H9 (cell line): ENCODE measurements around the gene PPTC7. TPM values are rescaled to one million over a fixed set of nuclear protein-coding genes. Genes with fewer than 3 reads are reported as not detected.
"Not testable (repeated sequence)": the region's sequence is repeated elsewhere in the genome, so short reads cannot be mapped to it uniquely, and the experiment has no call there.

Experiments
- DNase-seq: peaks from one replicate; pipeline ENCODE4 v3.0.0-alpha.2; 2017
- H2AFZ ChIP-seq: one replicate; pipeline ENCODE4 v1.6.1; 2013; ENCODE audit warnings: mild to moderate bottlenecking, low read length, control low read depth, moderate library complexity
- H2AK5ac ChIP-seq: 2 replicates; pipeline ENCODE4 v1.6.1; 2013; ENCODE audit warnings: low read length, control low read depth, mixed read lengths; ENCODE audit not compliant: insufficient read length
- H2BK120ac ChIP-seq: one replicate; pipeline ENCODE4 v1.6.1; 2013; ENCODE audit warnings: low read depth, mild to moderate bottlenecking, low read length, control low read depth, inconsistent platforms; ENCODE audit not compliant: poor library complexity, severe bottlenecking
- H2BK12ac ChIP-seq: 2 replicates; pipeline ENCODE4 v1.6.1; 2013; ENCODE audit warnings: low read length, control low read depth, mixed read lengths, low read depth; ENCODE audit not compliant: insufficient read length
- H2BK15ac ChIP-seq: 2 replicates; pipeline ENCODE4 v1.6.1; 2013; ENCODE audit warnings: low read depth, low read length, control low read depth
- H2BK20ac ChIP-seq: one replicate; pipeline ENCODE4 v1.6.1; 2013; ENCODE audit warnings: low read depth, mild to moderate bottlenecking, low read length, control low read depth, inconsistent platforms; ENCODE audit not compliant: poor library complexity, severe bottlenecking
- H2BK5ac ChIP-seq: 2 replicates; pipeline ENCODE4 v1.6.1; 2013; ENCODE audit warnings: low read length, control low read depth, mixed read lengths; ENCODE audit not compliant: insufficient read length
- H3K14ac ChIP-seq: 2 replicates; pipeline ENCODE4 v1.6.1; 2013; ENCODE audit warnings: low read length, control low read depth; ENCODE audit not compliant: insufficient read depth
- H3K18ac ChIP-seq: 2 replicates; pipeline ENCODE4 v1.6.1; 2013; ENCODE audit warnings: low read depth, mild to moderate bottlenecking, mixed read lengths, low read length, control low read depth; ENCODE audit not compliant: insufficient read length
- H3K23ac ChIP-seq: 2 replicates; pipeline ENCODE4 v1.6.1; 2013; ENCODE audit warnings: low read length, control low read depth, mixed read lengths, low read depth; ENCODE audit not compliant: insufficient read length
- H3K23me2 ChIP-seq: 2 replicates; pipeline ENCODE4 v1.6.1; 2013; ENCODE audit warnings: low read depth, mild to moderate bottlenecking, mixed read lengths, low read length, control low read depth; ENCODE audit not compliant: insufficient read length, poor library complexity, severe bottlenecking
- H3K27ac ChIP-seq: 2 replicates; pipeline ENCODE4 v1.5.1; 2013; ENCODE audit warnings: low read length, control low read depth, mixed read lengths, low read depth; ENCODE audit not compliant: insufficient read length
- H3K27me3 ChIP-seq: 2 replicates; pipeline ENCODE4 v1.6.1; 2013; ENCODE audit warnings: low read length, control low read depth, inconsistent platforms; ENCODE audit not compliant: insufficient read depth
- H3K4ac ChIP-seq: 2 replicates; pipeline ENCODE4 v1.6.1; 2013; ENCODE audit warnings: low read depth, mild to moderate bottlenecking, control low read depth, inconsistent platforms, low read length, moderate library complexity
- H3K4me1 ChIP-seq: 2 replicates; pipeline ENCODE4 v1.6.1; 2013; ENCODE audit warnings: low read length, control low read depth, inconsistent platforms; ENCODE audit not compliant: insufficient read depth
- H3K4me2 ChIP-seq: 2 replicates; pipeline ENCODE4 v1.6.1; 2013; ENCODE audit warnings: low read length, control low read depth, mixed read lengths; ENCODE audit not compliant: insufficient read length, insufficient read depth
- H3K56ac ChIP-seq: 2 replicates; pipeline ENCODE4 v1.6.1; 2013; ENCODE audit warnings: low read depth, mild to moderate bottlenecking, mixed read lengths, low read length, control low read depth; ENCODE audit not compliant: insufficient read length
- H3K79me1 ChIP-seq: 2 replicates; pipeline ENCODE4 v1.6.1; 2013; ENCODE audit warnings: low read depth, mild to moderate bottlenecking, moderate library complexity, low read length, control low read depth, inconsistent platforms; ENCODE audit not compliant: insufficient read depth, poor library complexity, severe bottlenecking
- H3K79me2 ChIP-seq: 2 replicates; pipeline ENCODE4 v1.6.1; 2013; ENCODE audit warnings: low read length, control low read depth, inconsistent platforms; ENCODE audit not compliant: insufficient read depth
- H3K9ac ChIP-seq: 2 replicates; pipeline ENCODE4 v1.6.1; 2013; ENCODE audit warnings: low read length, control low read depth, mixed read lengths; ENCODE audit not compliant: insufficient read length; ENCODE audit errors: extremely low read depth
- H3K9me3 ChIP-seq: one replicate; pipeline ENCODE4 v1.6.1; 2013; ENCODE audit warnings: low read depth, low read length, inconsistent platforms; ENCODE audit not compliant: control insufficient read depth
- H3T11ph ChIP-seq: one replicate; pipeline ENCODE4 v1.6.1; 2013; ENCODE audit warnings: mild to moderate bottlenecking, low read length, control low read depth, inconsistent platforms
- H4K20me1 ChIP-seq: one replicate; pipeline ENCODE4 v1.6.1; 2013; ENCODE audit not compliant: control insufficient read depth, insufficient read length, insufficient read depth
- H4K5ac ChIP-seq: 2 replicates; pipeline ENCODE4 v1.6.1; 2013; ENCODE audit warnings: low read depth, mild to moderate bottlenecking, mixed read lengths, low read length, control low read depth; ENCODE audit not compliant: insufficient read length
- H4K8ac ChIP-seq: replicated peaks from 2 replicates; pipeline ENCODE4 v1.6.1; 2013; ENCODE audit warnings: low read length, control low read depth, mixed read lengths, low read depth; ENCODE audit not compliant: insufficient read length
- H4K91ac ChIP-seq: 2 replicates; pipeline ENCODE4 v1.6.1; 2013; ENCODE audit warnings: low read depth, mild to moderate bottlenecking, moderate library complexity, mixed read lengths, low read length, control low read depth; ENCODE audit not compliant: insufficient read length
- H3K27ac Mint-ChIP-seq, 3 experiments: 2 replicates in 2 of 3; 3 replicates in 1 of 3; pipeline ENCODE4 v1.8.0; 2020 to 2021; ENCODE audit warnings: mixed read lengths in 3 of 3, mild to moderate bottlenecking in 1 of 3, moderate library complexity in 1 of 3
- H3K27me3 Mint-ChIP-seq: 2 replicates; pipeline ENCODE4 v1.8.0; 2021; ENCODE audit warnings: low read depth, mild to moderate bottlenecking, moderate library complexity, mixed read lengths
- H3K36me3 Mint-ChIP-seq, 3 experiments: 2 replicates in 2 of 3; 3 replicates in 1 of 3; pipeline ENCODE4 v1.8.0; 2020 to 2021; ENCODE audit warnings: low read depth in 3 of 3, mixed read lengths in 3 of 3; ENCODE audit not compliant: insufficient read depth in 1 of 3
- H3K4me1 Mint-ChIP-seq, 2 experiments: 2 replicates each; pipeline ENCODE4 v1.8.0; 2020; ENCODE audit warnings: mixed read lengths in 2 of 2
- H3K4me3 Mint-ChIP-seq, 2 experiments: 2 replicates in 1 of 2; 3 replicates in 1 of 2; pipeline ENCODE4 v1.8.0; 2020 to 2021; ENCODE audit warnings: mild to moderate bottlenecking in 2 of 2, mixed read lengths in 2 of 2, moderate library complexity in 1 of 2
- H3K9me3 Mint-ChIP-seq, 2 experiments: 2 replicates in 1 of 2; 3 replicates in 1 of 2; pipeline ENCODE4 v1.8.0; 2020; ENCODE audit warnings: mild to moderate bottlenecking in 2 of 2, mixed read lengths in 2 of 2, moderate library complexity in 1 of 2
- CTCF ChIP-seq: fragments of 200-600 bp; sonication (generic); conservative IDR thresholded peaks from 3 replicates; pipeline ENCODE4 v1.8.0; 2021; ENCODE audit warnings: antibody characterized with exemption, mild to moderate bottlenecking
- WGBS: extraction: QIAGEN DNeasy Blood & Tissue Kit; methylation state at CpG from one replicate; pipeline ENCODE4 v1.1.7; 2013; ENCODE audit warnings: missing lambda C conversion rate, low lambda C conversion rate, mixed read lengths; ENCODE audit not compliant: insufficient read length; ENCODE audit errors: extremely low coverage; 5-methylcytosine and 5-hydroxymethylcytosine counted together
- total RNA-seq: library from RNA; stranded (reverse); gene quantifications from 2 replicates; pipeline ENCODE4 v1.2.1, GENCODE V29; 2021

PPTC7 gene
- total RNA-seq, 1 experiment from 2014 or later: 15.8 TPM

- no CpG with 5 or more reads among the region's 1 CpG for WGBS
- no peaks in the 10 kb centered on the region for H3K36me3 Mint-ChIP-seq
Measured at GRCh38 chr12:110597885-110598284, 14.8 kb upstream of the PPTC7 start.

GRCh38 chr12:110592919-110593318 lies 9.8 kb upstream of the PPTC7 start:
- not testable (repeated sequence) for H3K18ac ChIP-seq, H3K79me2 ChIP-seq, H3K27me3 ChIP-seq, H3K56ac ChIP-seq, H3K79me1 ChIP-seq, H2BK20ac ChIP-seq, H3K27ac ChIP-seq, H3K4me1 ChIP-seq, H2BK12ac ChIP-seq, H3K36me3 Mint-ChIP-seq, DNase-seq, H2BK5ac ChIP-seq, H3K27me3 Mint-ChIP-seq, H3K9me3 Mint-ChIP-seq, H2AK5ac ChIP-seq, H4K91ac ChIP-seq, H3K9ac ChIP-seq, H3K4me2 ChIP-seq, H3K4me3 Mint-ChIP-seq, H4K5ac ChIP-seq, H2AFZ ChIP-seq, H3K23ac ChIP-seq, H3T11ph ChIP-seq, H3K14ac ChIP-seq, H2BK120ac ChIP-seq, H3K23me2 ChIP-seq, H4K8ac ChIP-seq, H3K4ac ChIP-seq, H2BK15ac ChIP-seq, H4K20me1 ChIP-seq, H3K9me3 ChIP-seq
- Mint-ChIP-seq H3K27ac (peak overlapping the region in 1 of 3 experiments; percentile 48; a peak in 1 of 7 replicates), H3K4me1 (peaks cover 10 to 14% of the 10 kb centered on the region in 2 experiments)
- no CpG with 5 or more reads among the region's 4 CpGs for WGBS

More at GRCh38 chr12:110597885-110598284, 14.8 kb upstream of the PPTC7 start:
- Mint-ChIP-seq H3K4me1 (no peaks in the 10 kb centered on the region), H3K27me3 (no peaks in the 10 kb centered on the region; the same call in none of the 2 replicates), H3K9me3 (no peaks in the 10 kb centered on the region), H3K27ac (no peak overlapping the region), H3K4me3 (no peak overlapping the region)
- no peak overlapping the region for H3K4me2 ChIP-seq
- H3K79me1 ChIP-seq: no peaks in the 10 kb centered on the region
- no peak overlapping the region for H2BK120ac ChIP-seq
- H3K23ac ChIP-seq: no peak overlapping the region
- no peak overlapping the region for H3K27ac ChIP-seq
- H2BK5ac ChIP-seq: no peak overlapping the region
- H3K79me2 ChIP-seq: no peaks in the 10 kb centered on the region
- no peak overlapping the region for H3K4ac ChIP-seq
- no peak overlapping the region for H3K14ac ChIP-seq
- no peak for DNase-seq
- no peak overlapping the region for H4K5ac ChIP-seq
- no peak overlapping the region for H2AFZ ChIP-seq
- H3K4me1 ChIP-seq: no peaks in the 10 kb centered on the region
- H3K9me3 ChIP-seq: no peaks in the 10 kb centered on the region
- H2BK15ac ChIP-seq: no peak overlapping the region
- H2AK5ac ChIP-seq: no peak overlapping the region
- no peak for TF ChIP-seq CTCF
- H3T11ph ChIP-seq: no peak overlapping the region
- no peaks in the 10 kb centered on the region for H3K23me2 ChIP-seq
- H3K9ac ChIP-seq: no peak overlapping the region
- H3K27me3 ChIP-seq: no peaks in the 10 kb centered on the region
- H3K18ac ChIP-seq: no peak overlapping the region
- no peak overlapping the region for H4K91ac ChIP-seq
- H4K8ac ChIP-seq: no peak overlapping the region
- H2BK12ac ChIP-seq: no peak overlapping the region
- no peak overlapping the region for H3K56ac ChIP-seq
- no peak overlapping the region for H2BK20ac ChIP-seq
- no peaks in the 10 kb centered on the region for H4K20me1 ChIP-seq
